Middle frontal gyrus (tissue), 1 donor: ENCODE measurements around the gene COTL1.

Experiments used
- DNase-seq: peaks from one replicate; pipeline ENCODE4 v3.0.0-alpha.2; 2015; ENCODE audit warnings: low spot score; ENCODE audit errors: extremely low spot score

Gene COTL1

GRCh38 chr16:84617791-84618580, at the start of gene COTL1:
TSS of gene COTL1 (minus strand) at chr16:84618078. CDS start at chr16:84617914, 164 bp downstream.
- peak; percentile 92 for DNase-seq

- no peak for DNase-seq
Measured at GRCh38 chr16:84665843-84666242, 48.0 kb upstream of the COTL1 start.

- no peak for DNase-seq
Measured at GRCh38 chr16:84665359-84665758, 47.5 kb upstream of the COTL1 start.

- DNase-seq, result no peak
Measured at GRCh38 chr16:84663433-84664101, 45.7 kb upstream of the COTL1 start.

GRCh38 chr16:84662471-84662870, 44.6 kb upstream of the COTL1 start:
- DNase-seq, result no peak

- no peak for DNase-seq
Measured at GRCh38 chr16:84661418-84662060, 43.7 kb upstream of the COTL1 start.

- no peak for DNase-seq
Measured at GRCh38 chr16:84660973-84661372, 43.1 kb upstream of the COTL1 start.

- DNase-seq, result no peak
Measured at GRCh38 chr16:84659656-84660300, 41.9 kb upstream of the COTL1 start.

GRCh38 chr16:84658690-84659089, 40.8 kb upstream of the COTL1 start:
- no peak for DNase-seq

GRCh38 chr16:84657229-84657837, 39.5 kb upstream of the COTL1 start:
- DNase-seq, result no peak

GRCh38 chr16:84656649-84657048, 38.8 kb upstream of the COTL1 start:
- DNase-seq, result no peak

- no peak for DNase-seq
Measured at GRCh38 chr16:84654998-84655397, 37.1 kb upstream of the COTL1 start.

- no peak for DNase-seq
Measured at GRCh38 chr16:84654238-84654637, 36.4 kb upstream of the COTL1 start.

GRCh38 chr16:84652566-84652965, 34.7 kb upstream of the COTL1 start:
- no peak for DNase-seq

- DNase-seq, result no peak
Measured at GRCh38 chr16:84650062-84650991, 32.4 kb upstream of the COTL1 start.

GRCh38 chr16:84649511-84649861, 31.6 kb upstream of the COTL1 start:
- no peak for DNase-seq

GRCh38 chr16:84648595-84649510, 31.0 kb upstream of the COTL1 start:
- no peak for DNase-seq

- no peak for DNase-seq
Measured at GRCh38 chr16:84647828-84648594, 30.1 kb upstream of the COTL1 start, which contains the start of gene KLHL36. TSS of gene KLHL36 (plus strand) at chr16:84648511. CDS start at chr16:84650868, 2,357 bp downstream.
